Skeletal muscle tissue (tissue), 4 donors: ENCODE results near the gene NET1. TPM values are rescaled to one million over a fixed set of nuclear protein-coding genes. Genes with fewer than 3 reads are reported as not detected.
A peak's percentile ranks its signal among the peaks of the same experiment; 100 is the strongest.

ENCODE experiments used
- H3K27ac ChIP-seq: one replicate; pipeline ENCODE4 v1.7.0; 2013; ENCODE audit warnings: mild to moderate bottlenecking, low read depth, low read length, inconsistent platforms
- H3K27me3 ChIP-seq, 3 donors: one replicate each; pipeline ENCODE4 v1.7.0; 2013; ENCODE audit warnings: low read length in 3 of 3; ENCODE audit not compliant: control insufficient read depth in 3 of 3, insufficient read depth in 3 of 3
- H3K36me3 ChIP-seq, 3 donors: one replicate each; pipeline ENCODE4 v1.7.0; 2013; ENCODE audit warnings: low read length in 3 of 3; ENCODE audit not compliant: control insufficient read depth in 3 of 3, insufficient read depth in 3 of 3
- H3K4me1 ChIP-seq, 3 donors: one replicate each; pipeline ENCODE4 v1.7.0; 2013; ENCODE audit warnings: low read length in 3 of 3, mild to moderate bottlenecking in 3 of 3; ENCODE audit not compliant: control insufficient read depth in 3 of 3, insufficient read depth in 3 of 3
- H3K4me3 ChIP-seq, 3 donors: one replicate each; pipeline ENCODE4 v1.7.0; 2013; ENCODE audit warnings: low read length in 3 of 3
- H3K9ac ChIP-seq, 3 donors: one replicate each; pipeline ENCODE4 v1.7.0; 2013; ENCODE audit warnings: low read length in 3 of 3, mild to moderate bottlenecking in 3 of 3, moderate library complexity in 2 of 3, low read depth in 1 of 3
- H3K9me3 ChIP-seq, 3 donors: one replicate each; pipeline ENCODE4 v1.7.0; 2013; ENCODE audit warnings: low read length in 3 of 3; ENCODE audit not compliant: control insufficient read depth in 3 of 3
- total RNA-seq: library from RNA; depleted of rRNA; stranded (reverse); fragments of >200 nt; gene quantifications from one replicate; pipeline ENCODE4 v1.2.3, GENCODE V29; 2014
- donor health status: Osteomylitis.

Gene NET1
- total RNA-seq, 1 donor from 2014 or later: 79.3 TPM

DNA sequence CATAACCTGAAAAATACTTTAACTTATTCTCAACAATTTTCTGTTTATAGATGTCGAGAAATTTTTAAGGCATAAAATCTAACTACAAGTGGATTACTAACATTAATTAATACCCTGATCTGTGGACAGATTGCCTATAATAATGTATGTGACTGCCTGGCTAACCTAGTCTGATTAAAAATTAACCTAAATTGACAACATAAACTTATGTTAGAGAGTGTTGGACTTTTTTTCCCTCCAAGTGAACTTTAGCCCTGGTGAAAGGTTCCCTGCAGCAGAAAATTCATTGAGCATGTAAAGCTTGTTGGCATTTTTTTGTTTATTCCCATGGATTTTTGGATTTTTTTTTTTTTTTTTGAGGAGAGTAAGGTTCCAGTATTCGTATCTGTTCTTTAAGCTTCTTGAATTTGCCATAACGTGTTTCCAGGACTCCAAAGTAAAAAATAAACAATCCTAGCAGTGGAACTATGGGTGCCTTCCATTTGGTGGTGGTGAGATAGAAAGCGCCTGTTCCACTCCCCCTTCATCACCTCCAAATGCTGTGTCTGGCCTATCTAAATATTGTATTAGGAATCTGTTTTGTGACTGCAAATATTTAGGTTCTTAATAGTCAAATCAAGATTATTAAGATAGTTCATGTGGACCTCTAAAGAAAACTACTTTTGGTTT, 36.1 kb downstream of the NET1 start:
- Histone ChIP-seq H3K9ac (peak overlapping the region in 1 of 3 donors; percentile 70), H3K27ac (no peak overlapping the region), H3K36me3 (peaks cover under 1 to 13% (median 11%) of the 10 kb centered on the region in 3 donors), H3K27me3 (no peaks in the 10 kb centered on the region), H3K9me3 (no peaks in the 10 kb centered on the region), H3K4me3 (peak overlapping the region in 2 of 3 donors; percentile 7 to 90), H3K4me1 (peaks cover 3 to 15% (median 12%) of the 10 kb centered on the region in 3 donors)

DNA sequence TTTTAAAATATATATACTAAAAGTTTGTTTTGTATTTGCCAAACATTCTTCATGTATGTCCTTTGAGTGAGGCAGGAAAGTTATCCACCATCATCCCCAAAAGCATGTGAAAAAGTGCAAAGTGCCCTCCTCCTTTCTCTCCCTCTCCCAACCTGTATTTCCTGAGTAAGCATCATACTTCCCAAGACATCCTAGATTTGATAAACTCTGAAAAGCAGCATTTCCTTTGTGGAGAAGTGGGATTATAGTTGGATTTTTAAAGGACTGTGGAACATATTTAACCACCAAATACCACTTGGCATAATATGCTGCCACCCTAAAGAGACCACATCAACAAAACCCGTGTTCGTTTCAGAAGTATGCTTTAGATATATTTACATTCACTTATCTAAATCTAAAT, 36.9 kb downstream of the NET1 start:
- Histone ChIP-seq H3K9me3 (no peaks in the 10 kb centered on the region), H3K27ac (no peak overlapping the region), H3K36me3 (peaks cover 8 to 19% (median 19%) of the 10 kb centered on the region in 3 donors), H3K4me3 (peak overlapping the region; percentile 16 to 90 (median 17)), H3K4me1 (peaks cover 3 to 15% (median 12%) of the 10 kb centered on the region in 3 donors), H3K9ac (peak overlapping the region in 2 of 3 donors; percentile 44 to 51), H3K27me3 (no peaks in the 10 kb centered on the region)

DNA sequence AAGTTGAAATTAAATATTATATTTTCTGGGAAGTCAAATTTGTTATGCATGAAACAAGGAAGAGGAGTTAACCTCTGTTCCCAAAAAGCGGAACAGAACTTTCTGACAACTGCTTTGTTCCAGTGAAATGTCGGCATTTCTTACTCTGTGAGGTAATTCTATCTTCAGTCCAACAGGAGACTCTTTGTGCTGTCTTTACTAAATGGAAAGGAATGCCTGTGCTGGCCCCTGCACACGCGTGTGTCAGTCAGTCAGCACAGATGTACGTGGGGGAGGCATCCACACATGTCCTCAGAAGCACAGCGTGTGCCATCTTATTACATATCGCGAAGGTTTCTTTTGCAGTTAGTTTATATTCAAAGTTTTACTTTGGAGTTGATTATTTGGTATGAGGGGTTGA, 37.5 kb downstream of the NET1 start:
- no peaks in the 10 kb centered on the region for H3K27me3 ChIP-seq
- H3K4me3 ChIP-seq: peak overlapping the region in 2 of 3 donors; percentile 57 to 90
- peak overlapping the region; percentile 32 for H3K27ac ChIP-seq
- no peaks in the 10 kb centered on the region for H3K9me3 ChIP-seq
- peaks cover 11 to 25% (median 23%) of the 10 kb centered on the region in 3 donors for H3K36me3 ChIP-seq
- peaks cover 3 to 15% (median 12%) of the 10 kb centered on the region in 3 donors for H3K4me1 ChIP-seq
- peak overlapping the region in 2 of 3 donors; percentile 44 to 51 for H3K9ac ChIP-seq

- H3K9me3 ChIP-seq: no peaks in the 10 kb centered on the region
- H3K4me1 ChIP-seq: peaks cover 3 to 15% (median 12%) of the 10 kb centered on the region in 3 donors
- H3K9ac ChIP-seq: no peak overlapping the region
- H3K4me3 ChIP-seq: peak overlapping the region in 1 of 3 donors; percentile 10
- peaks cover 13 to 33% (median 32%) of the 10 kb centered on the region in 3 donors for H3K36me3 ChIP-seq
- no peaks in the 10 kb centered on the region for H3K27me3 ChIP-seq
- H3K27ac ChIP-seq: no peak overlapping the region
These were observed 38.4 kb downstream of the NET1 start for GRCh38 chr10:5450605-5451384.

DNA sequence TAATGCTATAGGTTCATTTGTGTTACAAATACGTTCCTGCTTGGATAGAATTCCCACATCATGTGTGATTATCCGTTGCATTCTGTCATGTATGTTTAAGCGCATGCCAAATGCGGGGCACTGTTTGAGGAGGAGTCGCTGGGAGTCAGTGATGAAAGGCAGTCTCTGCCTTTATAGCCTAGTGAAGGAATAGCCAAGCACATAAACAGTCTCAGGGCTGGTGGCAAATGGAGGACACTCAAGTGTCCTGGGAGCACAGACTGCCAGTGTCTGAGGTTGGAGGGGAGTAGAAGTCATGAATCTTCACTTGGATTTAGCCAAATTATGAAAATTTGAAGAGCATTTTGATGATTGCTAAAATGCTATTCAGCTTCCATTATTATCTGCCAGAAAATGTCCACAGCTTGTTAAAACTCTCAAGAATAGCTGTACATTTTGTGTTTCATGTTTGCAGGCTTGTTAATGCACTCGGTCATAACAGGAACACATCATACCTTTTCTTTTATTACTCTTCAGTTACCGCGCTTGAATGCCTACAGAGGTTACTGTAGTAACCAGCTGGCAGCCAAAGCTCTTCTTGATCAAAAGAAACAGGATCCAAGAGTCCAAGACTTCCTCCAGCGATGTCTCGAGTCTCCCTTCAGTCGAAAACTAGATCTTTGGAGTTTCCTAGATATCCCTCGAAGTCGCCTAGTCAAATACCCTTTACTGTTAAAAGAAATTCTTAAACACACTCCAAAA, 41.6 kb downstream of the NET1 start:
- Histone ChIP-seq H3K4me1 (peaks cover 0 to 10% (median 9%) of the 10 kb centered on the region in 3 donors), H3K27me3 (no peaks in the 10 kb centered on the region), H3K36me3 (peaks cover 24 to 47% (median 43%) of the 10 kb centered on the region in 3 donors), H3K4me3 (no peak overlapping the region), H3K9ac (no peak overlapping the region), H3K9me3 (no peaks in the 10 kb centered on the region), H3K27ac (no peak overlapping the region)

- Histone ChIP-seq H3K9me3 (no peaks in the 10 kb centered on the region), H3K27ac (no peak overlapping the region), H3K4me1 (no peaks in the 10 kb centered on the region), H3K36me3 (peaks cover 24 to 55% (median 50%) of the 10 kb centered on the region in 3 donors), H3K9ac (no peak overlapping the region), H3K27me3 (no peaks in the 10 kb centered on the region), H3K4me3 (no peak overlapping the region)
These were observed 44.2 kb downstream of the NET1 start for GRCh38 chr10:5456563-5456962.

GRCh38 chr10:5457741-5458140, 45.4 kb downstream of the NET1 start:
- Histone ChIP-seq H3K4me3 (no peak overlapping the region), H3K27me3 (no peaks in the 10 kb centered on the region), H3K27ac (no peak overlapping the region), H3K4me1 (peaks cover 0 to 5% (median 5%) of the 10 kb centered on the region in 3 donors), H3K9me3 (no peaks in the 10 kb centered on the region), H3K9ac (no peak overlapping the region), H3K36me3 (peaks cover 24 to 49% (median 44%) of the 10 kb centered on the region in 3 donors)

GRCh38 chr10:5458425-5458824, 46.1 kb downstream of the NET1 start:
- Histone ChIP-seq H3K9ac (no peak overlapping the region), H3K27ac (no peak overlapping the region), H3K9me3 (no peaks in the 10 kb centered on the region), H3K4me1 (peaks cover 0 to 5% (median 5%) of the 10 kb centered on the region in 3 donors), H3K27me3 (no peaks in the 10 kb centered on the region), H3K36me3 (peaks cover 24 to 45% (median 37%) of the 10 kb centered on the region in 3 donors), H3K4me3 (no peak overlapping the region)

GRCh38 chr10:5458949-5459747, 46.8 kb downstream of the NET1 start:
- Histone ChIP-seq H3K36me3 (peaks cover 17 to 37% (median 31%) of the 10 kb centered on the region in 3 donors), H3K27ac (no peak overlapping the region), H3K4me1 (peaks cover 0 to 5% (median 5%) of the 10 kb centered on the region in 3 donors), H3K9ac (no peak overlapping the region), H3K4me3 (no peak overlapping the region), H3K27me3 (no peaks in the 10 kb centered on the region), H3K9me3 (no peaks in the 10 kb centered on the region)
